GM12865 (cell line): ENCODE measurements around the gene PPP2R5A.
"Not testable (repeated sequence)": the region's sequence is repeated elsewhere in the genome, so short reads cannot be mapped to it uniquely, and the experiment has no call there.

Experiments used
- DNase-seq: peaks from one replicate; pipeline ENCODE4 v3.0.0; 2010; ENCODE audit warnings: low read depth
- H3K4me3 ChIP-seq: 2 replicates; pipeline ENCODE4 v1.5.1; 2011; ENCODE audit warnings: mild to moderate bottlenecking, low read depth, low read length, control low read depth
- CTCF ChIP-seq: IDR thresholded peaks from 2 replicates; pipeline ENCODE4 v1.5.1; 2011; ENCODE audit warnings: low read length, control low read depth, low read depth, inconsistent platforms; ENCODE audit not compliant: insufficient read depth; ENCODE audit errors: missing control alignments

Gene PPP2R5A

GRCh38 chr1:212295579-212295978 lies 10.4 kb downstream of the PPP2R5A start:
- DNase-seq, result peak; percentile 18
- no peak for TF ChIP-seq CTCF
- H3K4me3 ChIP-seq, result no peak overlapping the region

GRCh38 chr1:212297338-212297737 lies 12.1 kb downstream of the PPP2R5A start:
- DNase-seq, result no peak
- TF ChIP-seq CTCF, result no peak
- H3K4me3 ChIP-seq, result no peak overlapping the region

- no peak overlapping the region for H3K4me3 ChIP-seq
- no peak for DNase-seq
- no peak for TF ChIP-seq CTCF
Measured at GRCh38 chr1:212301580-212301979, 16.4 kb downstream of the PPP2R5A start.

GRCh38 chr1:212302745-212303383 lies 17.7 kb downstream of the PPP2R5A start:
- H3K4me3 ChIP-seq, result no peak overlapping the region
- no peak for DNase-seq
- TF ChIP-seq CTCF, result no peak

- DNase-seq, result no peak
- no peak overlapping the region for H3K4me3 ChIP-seq
- TF ChIP-seq CTCF, result no peak
Measured at GRCh38 chr1:212305342-212305741, 20.1 kb downstream of the PPP2R5A start.

GRCh38 chr1:212305984-212306452 lies 20.8 kb downstream of the PPP2R5A start:
- not testable (repeated sequence) for DNase-seq, H3K4me3 ChIP-seq

GRCh38 chr1:212309967-212310366 lies 24.8 kb downstream of the PPP2R5A start:
- no peak overlapping the region for H3K4me3 ChIP-seq
- no peak for DNase-seq
- TF ChIP-seq CTCF, result no peak
